Measurements from ENCODE around the gene GNB1L.
"Not testable (repeated sequence)": the region's sequence is repeated elsewhere in the genome, so short reads cannot be mapped to it uniquely, and the experiment has no call there.

DNA sequence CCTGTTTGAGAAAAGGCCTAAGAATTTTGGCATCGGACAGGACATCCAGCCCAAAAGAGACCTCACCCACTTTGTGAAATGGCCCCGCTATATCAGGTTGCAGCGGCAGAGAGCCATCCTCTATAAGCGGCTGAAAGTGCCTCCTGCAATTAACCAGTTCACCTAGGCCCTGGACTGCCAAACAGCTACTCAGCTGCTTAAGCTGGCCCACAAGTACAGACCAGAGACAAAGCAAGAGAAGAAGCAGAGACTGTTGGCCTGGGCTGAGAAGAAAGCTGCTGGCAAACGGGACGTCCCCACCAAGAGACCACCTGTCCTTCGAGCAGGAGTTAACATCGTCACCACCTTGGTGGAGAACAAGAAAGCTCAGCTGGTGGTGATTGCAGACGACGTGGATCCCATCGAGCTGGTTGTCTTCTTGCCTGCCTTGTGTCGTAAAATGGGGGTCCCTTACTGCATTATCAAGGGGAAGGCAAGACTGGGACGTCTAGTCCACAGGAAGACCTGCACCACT lies 62.2 kb downstream of the GNB1L start:
- not testable (repeated sequence) for TF ChIP-seq POLR2AphosphoS5 (IDR thresholded peaks at IDR 0.05; ENCODE audit: borderline replicate concordance, low read depth, low read length); EZH2 (IDR thresholded peaks at IDR 0.05)

Data from SK-N-MC (cell line).